Umbilical cord (tissue), 2 donors: ENCODE data around the gene SLC36A3. TPM values are rescaled to one million over a fixed set of nuclear protein-coding genes. Genes with fewer than 3 reads are reported as not detected.
"Not testable (repeated sequence)": the region's sequence is repeated elsewhere in the genome, so short reads cannot be mapped to it uniquely, and the experiment has no call there.

Source experiments
- DNase-seq: peaks from one replicate; pipeline ENCODE4 v3.0.0-alpha.2; 2015; ENCODE audit warnings: low spot score
- total RNA-seq: library from RNA; depleted of rRNA; stranded (reverse); fragments of >200 nt; gene quantifications from one replicate; pipeline ENCODE4 v1.2.3, GENCODE V29; 2014; ENCODE audit warnings: low replicate concordance; ENCODE audit not compliant: insufficient read depth

The SLC36A3 gene
- 1.4 TPM for total RNA-seq

- no peak for DNase-seq
Measured at GRCh38 chr5:151303666-151304065, at the start of gene SLC36A3. SLC36A3 (minus strand) TSS chr5:151303766; CDS start chr5:151303354, 412 bp downstream.

- no peak for DNase-seq
Measured at GRCh38 chr5:151351671-151352070, 48.1 kb upstream of the SLC36A3 start.

- DNase-seq, result no peak
Measured at GRCh38 chr5:151348789-151349188, 45.2 kb upstream of the SLC36A3 start.

GRCh38 chr5:151347369-151347768, 43.8 kb upstream of the SLC36A3 start, which contains the start of gene SLC36A2:
SLC36A2 (minus strand) TSS chr5:151347559; CDS start chr5:151347460, 99 bp downstream.
- no peak for DNase-seq

- no peak for DNase-seq
Measured at GRCh38 chr5:151345808-151346478, 42.4 kb upstream of the SLC36A3 start.

- no peak for DNase-seq
Measured at GRCh38 chr5:151345187-151345807, 41.7 kb upstream of the SLC36A3 start.

- no peak for DNase-seq
Measured at GRCh38 chr5:151344088-151344487, 40.5 kb upstream of the SLC36A3 start.

GRCh38 chr5:151340004-151340403, 36.4 kb upstream of the SLC36A3 start:
- no peak for DNase-seq

- no peak for DNase-seq
Measured at GRCh38 chr5:151338734-151339133, 35.2 kb upstream of the SLC36A3 start.

GRCh38 chr5:151332857-151333256, 29.3 kb upstream of the SLC36A3 start:
- DNase-seq, result no peak

- no peak for DNase-seq
Measured at GRCh38 chr5:151328734-151329133, 25.2 kb upstream of the SLC36A3 start.

GRCh38 chr5:151327585-151327984, 24.0 kb upstream of the SLC36A3 start:
- DNase-seq, result no peak

- no peak for DNase-seq
Measured at GRCh38 chr5:151326266-151326665, 22.7 kb upstream of the SLC36A3 start.

- DNase-seq, result no peak
Measured at GRCh38 chr5:151320481-151320880, 16.9 kb upstream of the SLC36A3 start.

GRCh38 chr5:151318850-151319732, 15.5 kb upstream of the SLC36A3 start:
- DNase-seq, result peak; percentile 64

GRCh38 chr5:151317871-151318270, 14.3 kb upstream of the SLC36A3 start:
- DNase-seq, result peak; percentile 82

- peak; percentile 74 for DNase-seq
Measured at GRCh38 chr5:151315998-151316597, 12.5 kb upstream of the SLC36A3 start.

- no peak for DNase-seq
Measured at GRCh38 chr5:151313357-151313756, 9.8 kb upstream of the SLC36A3 start.

- no peak for DNase-seq
Measured at GRCh38 chr5:151312756-151313324, 9.3 kb upstream of the SLC36A3 start.

- DNase-seq, result no peak
Measured at GRCh38 chr5:151310932-151311331, 7.4 kb upstream of the SLC36A3 start.

- not testable (repeated sequence) for DNase-seq
Measured at GRCh38 chr5:151309821-151310220, 6.3 kb upstream of the SLC36A3 start.
